LNCaP clone FGC (cell line): ENCODE results near the gene PPIE.

Experiments used
- DNase-seq: peaks from one replicate; pipeline ENCODE4 v3.0.0-alpha.2; 2011; ENCODE audit warnings: low read depth
- H3K4me3 ChIP-seq: 2 replicates; pipeline ENCODE4 v1.5.1; 2011; ENCODE audit warnings: mild to moderate bottlenecking, low read depth, low read length, control low read depth
- TF ChIP-seq, protein P1 (sequence below): IDR thresholded peaks from 2 replicates; pipeline ENCODE4 v1.5.1; 2012; ENCODE audit warnings: mild to moderate bottlenecking; ENCODE audit not compliant: control insufficient read depth, insufficient read depth; ENCODE audit errors: extremely low read depth

PPIE gene

DNA sequence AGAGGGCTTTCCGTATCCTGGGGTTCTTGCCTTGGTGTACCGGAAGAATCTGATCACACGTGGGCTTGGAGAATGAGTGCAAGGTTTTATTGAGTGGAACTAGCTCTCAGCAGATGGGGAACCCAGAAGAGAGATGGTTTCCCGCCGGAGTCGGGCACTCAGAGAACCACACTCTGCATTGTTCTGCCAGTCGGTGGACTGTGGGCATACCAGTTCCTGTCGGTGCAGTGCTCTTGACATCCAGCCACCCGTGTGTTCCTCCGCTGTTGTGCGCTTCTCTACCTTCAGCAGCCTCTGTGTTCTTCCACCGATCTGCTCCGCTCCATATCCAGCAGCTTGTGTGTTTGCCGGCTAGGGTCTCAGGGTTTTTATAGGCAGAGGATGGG, 10.8 kb upstream of the PPIE start:
- no peak overlapping the region for H3K4me3 ChIP-seq
- no peak for DNase-seq
- TF ChIP-seq, protein P1, sequence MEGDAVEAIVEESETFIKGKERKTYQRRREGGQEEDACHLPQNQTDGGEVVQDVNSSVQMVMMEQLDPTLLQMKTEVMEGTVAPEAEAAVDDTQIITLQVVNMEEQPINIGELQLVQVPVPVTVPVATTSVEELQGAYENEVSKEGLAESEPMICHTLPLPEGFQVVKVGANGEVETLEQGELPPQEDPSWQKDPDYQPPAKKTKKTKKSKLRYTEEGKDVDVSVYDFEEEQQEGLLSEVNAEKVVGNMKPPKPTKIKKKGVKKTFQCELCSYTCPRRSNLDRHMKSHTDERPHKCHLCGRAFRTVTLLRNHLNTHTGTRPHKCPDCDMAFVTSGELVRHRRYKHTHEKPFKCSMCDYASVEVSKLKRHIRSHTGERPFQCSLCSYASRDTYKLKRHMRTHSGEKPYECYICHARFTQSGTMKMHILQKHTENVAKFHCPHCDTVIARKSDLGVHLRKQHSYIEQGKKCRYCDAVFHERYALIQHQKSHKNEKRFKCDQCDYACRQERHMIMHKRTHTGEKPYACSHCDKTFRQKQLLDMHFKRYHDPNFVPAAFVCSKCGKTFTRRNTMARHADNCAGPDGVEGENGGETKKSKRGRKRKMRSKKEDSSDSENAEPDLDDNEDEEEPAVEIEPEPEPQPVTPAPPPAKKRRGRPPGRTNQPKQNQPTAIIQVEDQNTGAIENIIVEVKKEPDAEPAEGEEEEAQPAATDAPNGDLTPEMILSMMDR, result no peak

DNA sequence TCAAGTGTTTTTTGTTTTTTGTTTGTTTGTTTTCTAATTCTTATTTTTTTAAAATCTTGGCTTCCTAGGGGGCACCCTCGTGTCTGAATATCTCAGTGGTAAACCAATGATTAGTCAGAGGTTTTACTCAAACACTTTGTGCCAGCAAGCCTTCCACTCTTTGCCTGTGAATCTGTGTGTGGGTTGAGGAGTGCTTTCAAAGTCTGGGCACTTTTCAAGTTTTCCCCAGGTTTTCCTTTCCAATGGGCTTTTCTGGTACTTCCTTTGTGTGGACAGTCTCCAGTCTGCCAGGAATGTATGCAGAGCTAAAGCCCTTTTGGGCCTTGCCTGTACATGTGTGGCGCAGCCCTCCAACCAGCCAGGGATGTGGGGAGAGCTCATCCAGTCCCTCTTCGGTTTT, 9.7 kb upstream of the PPIE start:
- no peak overlapping the region for H3K4me3 ChIP-seq
- DNase-seq, result no peak
- TF ChIP-seq, protein P1, result no peak

DNA sequence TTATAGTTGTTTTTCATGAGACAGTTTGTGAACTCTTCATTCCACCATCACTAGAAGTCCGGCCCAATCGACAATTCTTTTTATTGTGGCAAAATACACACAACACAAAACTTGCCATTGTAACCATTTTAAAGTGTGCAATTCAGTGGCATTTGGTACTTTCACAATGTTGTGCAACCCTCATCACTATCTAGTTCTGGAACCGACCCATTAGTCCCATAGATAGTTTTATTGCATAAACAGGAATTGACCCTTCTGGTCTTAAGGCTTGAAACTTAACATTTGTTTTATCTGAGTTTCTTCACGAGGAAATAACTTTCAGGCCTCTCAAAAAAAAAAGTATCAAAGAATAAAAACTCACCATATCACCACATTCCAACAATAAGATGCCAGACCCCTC, 8.8 kb upstream of the PPIE start:
- TF ChIP-seq, protein P1, result no peak
- no peak for DNase-seq
- H3K4me3 ChIP-seq, result no peak overlapping the region

DNA sequence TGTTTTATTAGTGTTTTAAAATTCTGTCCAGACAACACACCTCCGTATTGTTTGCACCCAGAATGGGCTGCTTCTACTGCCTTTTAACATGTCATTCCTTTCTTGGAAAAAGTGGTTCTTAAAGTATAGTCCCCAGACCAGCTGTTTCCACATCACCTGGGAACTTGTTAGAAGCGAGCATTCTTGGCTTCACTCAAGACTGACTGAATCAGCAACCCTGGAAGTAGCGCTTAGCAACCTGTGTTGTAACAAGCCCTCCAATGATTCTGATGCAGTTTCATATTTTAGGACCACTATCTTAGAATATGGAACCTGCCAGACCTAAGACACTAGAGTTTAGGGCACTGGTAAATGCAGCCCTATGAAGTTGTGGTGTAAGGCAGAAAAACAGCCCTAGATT, 6.0 kb upstream of the PPIE start:
- no peak overlapping the region for H3K4me3 ChIP-seq
- TF ChIP-seq, protein P1, result no peak
- no peak for DNase-seq

DNA sequence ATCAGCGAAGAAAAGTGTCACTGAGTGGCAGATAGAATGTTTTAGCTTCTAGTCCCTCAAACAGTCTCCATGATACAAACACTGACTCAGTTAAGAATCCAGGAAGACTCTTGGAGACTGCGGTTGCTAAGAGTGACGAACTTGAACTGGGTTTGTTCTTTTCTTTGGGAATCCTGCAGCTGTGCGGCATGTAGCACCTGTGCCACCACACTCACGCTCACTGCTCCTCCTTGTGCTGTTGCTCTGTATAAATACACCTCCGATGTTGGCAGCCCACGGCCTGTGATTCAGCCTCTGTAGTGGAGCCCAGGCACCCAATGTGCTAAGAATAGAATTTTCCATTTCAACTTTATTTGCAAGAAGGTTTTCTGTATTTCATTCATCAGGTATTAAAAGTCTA, 5.5 kb upstream of the PPIE start:
- no peak for DNase-seq
- TF ChIP-seq, protein P1, result no peak
- H3K4me3 ChIP-seq, result no peak overlapping the region

DNA sequence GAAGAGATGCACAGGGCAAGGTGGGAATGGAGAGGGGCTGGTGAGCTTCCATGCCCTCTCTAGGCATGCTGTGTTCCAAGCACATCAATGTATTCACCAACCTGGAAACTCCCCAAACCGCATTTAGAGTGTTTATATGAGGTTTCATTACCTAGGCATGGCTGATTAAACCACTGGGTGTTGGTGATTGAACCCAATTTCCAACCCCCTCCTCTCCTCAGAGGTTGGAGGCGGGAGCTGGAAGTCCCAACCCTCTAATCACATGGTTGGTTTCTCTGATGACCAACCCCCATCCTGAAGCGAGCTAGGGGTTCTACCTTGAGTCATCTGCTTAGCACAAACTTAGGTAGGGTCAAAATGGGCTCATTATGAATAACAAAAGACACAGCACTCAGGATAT, 3.0 kb upstream of the PPIE start:
- no peak overlapping the region for H3K4me3 ChIP-seq
- TF ChIP-seq, protein P1, result no peak
- no peak for DNase-seq

DNA sequence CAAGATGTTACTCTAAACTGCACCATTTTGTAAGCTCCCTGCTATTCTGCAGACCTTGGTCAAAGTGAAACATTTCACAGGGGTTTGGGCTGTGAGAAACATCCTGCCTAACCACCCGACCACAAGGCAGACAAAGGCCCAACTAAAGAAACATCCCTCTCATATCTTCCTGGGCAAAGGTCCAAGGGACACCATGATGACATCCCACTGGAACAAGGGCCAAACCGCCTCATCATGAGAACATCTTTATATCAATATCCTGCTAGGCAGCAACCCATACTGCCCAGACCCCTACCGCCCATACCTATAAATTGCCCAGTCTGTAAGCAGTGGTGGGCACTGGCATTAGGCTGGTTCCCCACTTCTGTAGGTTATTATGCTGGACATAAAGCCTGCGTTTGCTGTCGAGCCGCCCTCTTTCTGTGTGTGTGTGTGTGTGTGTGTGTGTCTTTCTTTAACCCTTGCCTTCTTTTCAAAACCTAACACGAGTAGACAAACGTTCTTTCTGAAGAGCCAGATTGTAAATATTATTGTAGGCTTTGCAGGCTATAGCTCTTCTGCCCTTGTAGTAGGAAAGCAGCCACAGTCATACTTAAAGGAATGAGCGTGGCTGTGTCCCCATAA, 1.0 kb upstream of the PPIE start:
- no peak for DNase-seq
- TF ChIP-seq, protein P1, result no peak
- no peak overlapping the region for H3K4me3 ChIP-seq
